MM.1S (cell line): Measurements from ENCODE around the gene TNKS2.

Experiments
- CTCF ChIP-seq: fragments of 300-600 bp; sonication (generic); IDR thresholded peaks from 2 replicates; pipeline ENCODE4 v1.5.1; 2016; ENCODE audit warnings: antibody characterized with exemption, low read length, mixed read lengths
- EZH2phosphoT487 ChIP-seq: fragments of 300-600 bp; sonication (generic); IDR thresholded peaks from 2 replicates; pipeline ENCODE4 v1.6.1; 2018; ENCODE audit warnings: antibody characterized with exemption, low read length

GRCh38 chr10:91776266-91776665 is 22.0 kb upstream of the TNKS2 start:
- TF ChIP-seq CTCF (no peak), EZH2phosphoT487 (no peak)
